ENCODE measurements around the gene CNTNAP2.

The CNTNAP2 gene

GRCh38 chr7:146606628-146607027, 490.0 kb downstream of the CNTNAP2 start:
- H3K36me3 ChIP-seq = no peaks in the 10 kb centered on the region
- H4K20me1 ChIP-seq = no peaks in the 10 kb centered on the region
- no peak for TF ChIP-seq Cebpa-rat (IDR thresholded peaks at IDR 0.05)
- no peaks in the 10 kb centered on the region for H3K9me3 ChIP-seq
- H3K4me2 ChIP-seq = no peak overlapping the region
- no peak overlapping the region for H3K4me3 ChIP-seq
- no peak overlapping the region for H3K27ac ChIP-seq
- H3K27me3 ChIP-seq = no peaks in the 10 kb centered on the region
- no peaks in the 10 kb centered on the region for H3K4me1 ChIP-seq
- H3K9ac ChIP-seq = no peak overlapping the region

GRCh38 chr7:146619641-146620040, 503.0 kb downstream of the CNTNAP2 start:
- no peak overlapping the region for H3K9ac ChIP-seq
- H3K4me2 ChIP-seq = no peak overlapping the region
- no peak overlapping the region for H3K4me3 ChIP-seq
- H3K36me3 ChIP-seq = no peaks in the 10 kb centered on the region
- H3K27ac ChIP-seq = no peak overlapping the region
- H3K4me1 ChIP-seq = no peaks in the 10 kb centered on the region
- no peaks in the 10 kb centered on the region for H4K20me1 ChIP-seq
- H3K9me3 ChIP-seq = no peaks in the 10 kb centered on the region
- no peak for TF ChIP-seq Cebpa-rat (IDR thresholded peaks at IDR 0.05)
- no peaks in the 10 kb centered on the region for H3K27me3 ChIP-seq

GRCh38 chr7:146626912-146627311, 510.3 kb downstream of the CNTNAP2 start:
- no peaks in the 10 kb centered on the region for H3K36me3 ChIP-seq
- no peak overlapping the region for H3K9ac ChIP-seq
- no peak for TF ChIP-seq Cebpa-rat (IDR thresholded peaks at IDR 0.05)
- no peaks in the 10 kb centered on the region for H4K20me1 ChIP-seq
- H3K4me2 ChIP-seq = no peak overlapping the region
- peaks cover 6% of the 10 kb centered on the region for H3K9me3 ChIP-seq
- H3K4me1 ChIP-seq = no peaks in the 10 kb centered on the region
- H3K4me3 ChIP-seq = no peak overlapping the region
- H3K27me3 ChIP-seq = no peaks in the 10 kb centered on the region
- H3K27ac ChIP-seq = no peak overlapping the region

- no peaks in the 10 kb centered on the region for H3K36me3 ChIP-seq
- H3K27me3 ChIP-seq = no peaks in the 10 kb centered on the region
- H3K9ac ChIP-seq = no peak overlapping the region
- no peak overlapping the region for H3K27ac ChIP-seq
- no peak overlapping the region for H3K4me2 ChIP-seq
- H4K20me1 ChIP-seq = no peaks in the 10 kb centered on the region
- H3K4me3 ChIP-seq = no peak overlapping the region
- no peaks in the 10 kb centered on the region for H3K9me3 ChIP-seq
- TF ChIP-seq Cebpa-rat (IDR thresholded peaks at IDR 0.05) = no peak
- no peaks in the 10 kb centered on the region for H3K4me1 ChIP-seq
Measured at GRCh38 chr7:146635205-146636032, 518.8 kb downstream of the CNTNAP2 start.

- TF ChIP-seq Cebpa-rat (IDR thresholded peaks at IDR 0.05) = no peak
- no peaks in the 10 kb centered on the region for H3K9me3 ChIP-seq
- H3K4me2 ChIP-seq = no peak overlapping the region
- no peak overlapping the region for H3K4me3 ChIP-seq
- no peaks in the 10 kb centered on the region for H3K36me3 ChIP-seq
- H3K27me3 ChIP-seq = no peaks in the 10 kb centered on the region
- no peaks in the 10 kb centered on the region for H4K20me1 ChIP-seq
- no peaks in the 10 kb centered on the region for H3K4me1 ChIP-seq
- H3K9ac ChIP-seq = no peak overlapping the region
- H3K27ac ChIP-seq = no peak overlapping the region
Measured at GRCh38 chr7:146636033-146636356, 519.4 kb downstream of the CNTNAP2 start.

- Histone ChIP-seq H3K4me3 (no peak overlapping the region), H3K9ac (no peak overlapping the region), H3K36me3 (no peaks in the 10 kb centered on the region), H3K4me2 (no peak overlapping the region), H3K9me3 (no peaks in the 10 kb centered on the region), H4K20me1 (no peaks in the 10 kb centered on the region), H3K27ac (no peak overlapping the region), H3K27me3 (no peaks in the 10 kb centered on the region), H3K4me1 (no peaks in the 10 kb centered on the region)
- TF ChIP-seq Cebpa-rat (IDR thresholded peaks at IDR 0.05) = no peak
Measured at GRCh38 chr7:146636581-146636980, 520.0 kb downstream of the CNTNAP2 start.

GRCh38 chr7:146639291-146639690, 522.7 kb downstream of the CNTNAP2 start:
- Histone ChIP-seq H3K4me1 (no peaks in the 10 kb centered on the region), H3K9me3 (no peaks in the 10 kb centered on the region), H3K27ac (no peak overlapping the region), H3K27me3 (no peaks in the 10 kb centered on the region), H4K20me1 (no peaks in the 10 kb centered on the region), H3K4me3 (no peak overlapping the region), H3K4me2 (no peak overlapping the region), H3K36me3 (no peaks in the 10 kb centered on the region), H3K9ac (no peak overlapping the region)
- TF ChIP-seq Cebpa-rat (IDR thresholded peaks at IDR 0.05) = no peak

GRCh38 chr7:146641491-146641890, 524.9 kb downstream of the CNTNAP2 start:
- Histone ChIP-seq H3K4me3 (no peak overlapping the region), H3K9me3 (no peaks in the 10 kb centered on the region), H3K36me3 (no peaks in the 10 kb centered on the region), H3K27me3 (no peaks in the 10 kb centered on the region), H3K9ac (no peak overlapping the region), H3K4me2 (no peak overlapping the region), H3K4me1 (no peaks in the 10 kb centered on the region), H4K20me1 (no peaks in the 10 kb centered on the region), H3K27ac (no peak overlapping the region)
- no peak for TF ChIP-seq Cebpa-rat (IDR thresholded peaks at IDR 0.05)

- TF ChIP-seq Cebpa-rat (IDR thresholded peaks at IDR 0.05) = no peak
- Histone ChIP-seq H3K9ac (no peak overlapping the region), H3K27me3 (no peaks in the 10 kb centered on the region), H3K4me1 (no peaks in the 10 kb centered on the region), H3K9me3 (no peaks in the 10 kb centered on the region), H4K20me1 (no peaks in the 10 kb centered on the region), H3K27ac (no peak overlapping the region), H3K4me3 (no peak overlapping the region), H3K4me2 (no peak overlapping the region), H3K36me3 (no peaks in the 10 kb centered on the region)
Measured at GRCh38 chr7:146645383-146645976, 528.9 kb downstream of the CNTNAP2 start.

GRCh38 chr7:146647445-146647844, 530.8 kb downstream of the CNTNAP2 start:
- Histone ChIP-seq H3K9me3 (no peaks in the 10 kb centered on the region), H3K9ac (no peak overlapping the region)

More at GRCh38 chr7:146647445-146647844, 530.8 kb downstream of the CNTNAP2 start:
- TF ChIP-seq Cebpa-rat (IDR thresholded peaks at IDR 0.05) = no peak
- H3K27ac ChIP-seq = no peak overlapping the region
- no peak overlapping the region for H3K4me3 ChIP-seq
- H3K27me3 ChIP-seq = no peaks in the 10 kb centered on the region
- H3K36me3 ChIP-seq = no peaks in the 10 kb centered on the region
- no peaks in the 10 kb centered on the region for H3K4me1 ChIP-seq
- H4K20me1 ChIP-seq = no peaks in the 10 kb centered on the region
- H3K4me2 ChIP-seq = no peak overlapping the region
